MV-4-11 (cell line): ENCODE results near the gene POM121C.
"Not testable (repeated sequence)": the region's sequence is repeated elsewhere in the genome, so short reads cannot be mapped to it uniquely, and the experiment has no call there.

ENCODE experiments used
- DNase-seq: peaks from one replicate; lab custom pipeline; 2025; lab: John Stamatoyannopoulos, UW

The POM121C gene

GRCh38 chr7:75423481-75423880 lies 62.6 kb downstream of the POM121C start:
- DNase-seq = not testable (repeated sequence)

GRCh38 chr7:75421798-75422710 lies 64.0 kb downstream of the POM121C start:
- not testable (repeated sequence) for DNase-seq

GRCh38 chr7:75420152-75420551 lies 65.9 kb downstream of the POM121C start:
- DNase-seq = not testable (repeated sequence)

- DNase-seq = not testable (repeated sequence)
Observed at GRCh38 chr7:75419693-75420092, 66.4 kb downstream of the POM121C start.

GRCh38 chr7:75419210-75419609 lies 66.9 kb downstream of the POM121C start:
- not testable (repeated sequence) for DNase-seq

GRCh38 chr7:75418292-75418858 lies 67.7 kb downstream of the POM121C start:
- DNase-seq = not testable (repeated sequence)

GRCh38 chr7:75416787-75417186 lies 69.3 kb downstream of the POM121C start:
- DNase-seq = not testable (repeated sequence)

GRCh38 chr7:75415829-75416373 lies 70.2 kb downstream of the POM121C start:
- not testable (repeated sequence) for DNase-seq

GRCh38 chr7:75415428-75415817 lies 70.7 kb downstream of the POM121C start:
- DNase-seq = not testable (repeated sequence)

- DNase-seq = not testable (repeated sequence)
Observed at GRCh38 chr7:75414708-75415427, 71.2 kb downstream of the POM121C start.

GRCh38 chr7:75414204-75414603 lies 71.9 kb downstream of the POM121C start:
- DNase-seq = not testable (repeated sequence)

GRCh38 chr7:75410823-75411173 lies 75.3 kb downstream of the POM121C start:
- not testable (repeated sequence) for DNase-seq

GRCh38 chr7:75409880-75410822 lies 75.9 kb downstream of the POM121C start:
- not testable (repeated sequence) for DNase-seq

- DNase-seq = not testable (repeated sequence)
Observed at GRCh38 chr7:75404663-75405062, 81.4 kb downstream of the POM121C start.

- not testable (repeated sequence) for DNase-seq
Observed at GRCh38 chr7:75403455-75404443, 82.3 kb downstream of the POM121C start.

GRCh38 chr7:75400575-75400974 lies 85.5 kb downstream of the POM121C start:
- DNase-seq = not testable (repeated sequence)

- DNase-seq = not testable (repeated sequence)
Observed at GRCh38 chr7:75398771-75399700, 87.1 kb downstream of the POM121C start.

- DNase-seq = not testable (repeated sequence)
Observed at GRCh38 chr7:75397865-75398264, 88.2 kb downstream of the POM121C start.

- not testable (repeated sequence) for DNase-seq
Observed at GRCh38 chr7:75395329-75395728, 90.8 kb downstream of the POM121C start, which contains the start of gene TRIM73. TRIM73 (plus strand) TSS chr7:75395629; CDS start chr7:75398934, 3,305 bp downstream.
